Endothelial cell of umbilical vein (primary cell): ENCODE measurements around the gene FBLIM1. TPM values are rescaled to one million over a fixed set of nuclear protein-coding genes. Genes with fewer than 3 reads are reported as not detected.

Experiments
- BruUV-seq: library from RNA; stranded (reverse); fragments of 400-500 nt; replicated peaks from 2 replicates; lab custom pipeline; 2021; lab: Mats Ljungman, UMichigan
- CTCF ChIA-PET: fragments of 300-600, 350-600 bp; sonication (Branson Sonifier 250); formaldehyde crosslinking; loops from one replicate; lab custom pipeline; 2021; ENCODE audit warnings: antibody characterized with exemption, inconsistent platforms; lab: Charles Lee
- POLR2A ChIA-PET: fragments of 300-600, 350-600 bp; sonication (Branson Sonifier 250); formaldehyde crosslinking; loops from one replicate; lab custom pipeline; 2021; ENCODE audit warnings: antibody characterized with exemption, inconsistent platforms; lab: Charles Lee
- DNase-seq: peaks from one replicate; pipeline ENCODE4 v3.0.0-alpha.2; 2011; ENCODE audit warnings: low read depth, low spot score
- FAIRE-seq: peaks from 2 replicates; lab custom pipeline; 2011; peaks lifted over from hg19 to GRCh38; lab: Jason Lieb, UNC
- H2AFZ ChIP-seq: 2 replicates; pipeline ENCODE4 v1.6.0; 2012; ENCODE audit warnings: low read depth, low read length, control low read depth, inconsistent platforms
- H3K27ac ChIP-seq: 2 replicates; pipeline ENCODE4 v1.5.1; 2011; ENCODE audit warnings: low read depth, mild to moderate bottlenecking, control low read depth, low read length, moderate library complexity; ENCODE audit not compliant: insufficient read depth
- H3K27me3 ChIP-seq, 2 experiments: 2 replicates each; pipeline versions ENCODE4 v1.6.0 to v1.6.1; 2011; ENCODE audit warnings: low read length in 2 of 2, mixed read lengths in 1 of 2; ENCODE audit not compliant: control insufficient read depth in 2 of 2, insufficient read depth in 2 of 2
- H3K36me3 ChIP-seq, 2 experiments: 2 replicates in 1 of 2; 3 replicates in 1 of 2; pipeline ENCODE4 v1.5.1; 2011; ENCODE audit warnings: low read length in 2 of 2, mild to moderate bottlenecking in 1 of 2, moderate library complexity in 1 of 2; ENCODE audit not compliant: control insufficient read depth in 2 of 2, insufficient read depth in 2 of 2; ENCODE audit errors: extremely low read depth in 1 of 2
- H3K4me1 ChIP-seq: 3 replicates; pipeline ENCODE4 v1.5.1; 2011; ENCODE audit warnings: mild to moderate bottlenecking, low read length; ENCODE audit not compliant: control insufficient read depth, insufficient read depth; ENCODE audit errors: extremely low read depth
- H3K4me2 ChIP-seq: 2 replicates; pipeline ENCODE4 v1.6.1; 2011; ENCODE audit warnings: low read length, control low read depth, mixed read lengths; ENCODE audit not compliant: insufficient read depth
- H3K4me3 ChIP-seq, 3 experiments: fragments of 200-600 bp in 1 of 3; sonication (generic), shearing (Covaris generic) in 1 of 3; replicated peaks in 1 of 3; 2 replicates each; pipeline ENCODE4 v1.5.1; 2011 to 2016; ENCODE audit warnings: control low read depth in 3 of 3, low read length in 3 of 3, mild to moderate bottlenecking in 2 of 3, inconsistent platforms in 1 of 3, low read depth in 1 of 3, moderate library complexity in 1 of 3; ENCODE audit not compliant: insufficient read depth in 1 of 3
- H3K79me2 ChIP-seq: 2 replicates; pipeline ENCODE4 v1.6.0; 2012; ENCODE audit warnings: low read length, inconsistent platforms; ENCODE audit not compliant: control insufficient read depth, insufficient read depth
- H3K9ac ChIP-seq: replicated peaks from 2 replicates; pipeline ENCODE3; 2011; ENCODE audit warnings: low read length, control low read depth; ENCODE audit not compliant: insufficient read depth; ENCODE audit errors: extremely low read depth
- H3K9me1 ChIP-seq: replicated peaks from 3 replicates; pipeline ENCODE4 v1.6.0; 2011; ENCODE audit warnings: mild to moderate bottlenecking, low read length; ENCODE audit not compliant: control insufficient read depth, insufficient read depth; ENCODE audit errors: extremely low read depth
- H3K9me3 ChIP-seq: replicated peaks from 2 replicates; pipeline ENCODE4 v1.5.1; 2012; ENCODE audit warnings: low read length, inconsistent platforms; ENCODE audit not compliant: control insufficient read depth, insufficient read depth
- H4K20me1 ChIP-seq: replicated peaks from 2 replicates; pipeline ENCODE3; 2011; ENCODE audit warnings: mild to moderate bottlenecking, low read length; ENCODE audit not compliant: control insufficient read depth, insufficient read depth; ENCODE audit errors: extremely low read depth
- CTCF ChIP-seq, 2 donors: IDR thresholded peaks; 1 replicate in 1 of 2; 2 replicates in 1 of 2; pipeline ENCODE4 v1.5.1; 2011; ENCODE audit warnings: low read length in 2 of 2, mild to moderate bottlenecking in 2 of 2, moderate library complexity in 2 of 2, control low read depth in 1 of 2, inconsistent platforms in 1 of 2, low read depth in 1 of 2; ENCODE audit not compliant: insufficient read depth in 1 of 2; ENCODE audit errors: extremely low read depth in 1 of 2
- EZH2 ChIP-seq: IDR thresholded peaks from 2 replicates; pipeline ENCODE4 v1.6.1; 2012; ENCODE audit warnings: borderline replicate concordance, low read depth, mild to moderate bottlenecking, moderate library complexity, low read length, inconsistent platforms; ENCODE audit not compliant: severe bottlenecking
- POLR2A ChIP-seq: IDR thresholded peaks from 2 replicates; pipeline ENCODE4 v1.6.1; 2012; ENCODE audit warnings: low read depth, mild to moderate bottlenecking, control low read depth, low read length
- POLR2AphosphoS5 ChIP-seq: IDR thresholded peaks from 2 replicates; pipeline ENCODE4 v1.6.1; 2012; ENCODE audit warnings: low read depth, mild to moderate bottlenecking, control low read depth, low read length, moderate library complexity; ENCODE audit not compliant: insufficient read depth
- dilution Hi-C: fragments of 300-500 bp; cut with MboI; formaldehyde crosslinking; loops from one replicate; pipeline ENCODE4 v1.15.0; 2019; ENCODE audit warnings: low sequenced_read_pairs; ENCODE audit not compliant: extremely low pct_ligation_motif_present
- intact Hi-C: fragments of 100-400 bp; cut with micrococcal nuclease; formaldehyde crosslinking; loops from one replicate; pipeline ENCODE4 v1.10.0; 2022
- polyA plus RNA-seq, 4 experiments: library from polyadenylated mRNA; depleted of rRNA in 3 of 4; stranded (reverse) in 3 of 4; unstranded in 1 of 4; fragments of >200 nt; gene quantifications; 2 replicates each; pipeline versions ENCODE4 v1.2.1 to v1.2.3, GENCODE V29; 2011 to 2012; ENCODE audit warnings: missing spikeins in 1 of 4
- total RNA-seq: library from RNA; stranded (reverse); gene quantifications from 2 replicates; pipeline ENCODE4 v1.2.3, GENCODE V29; 2021

The FBLIM1 gene
- total and polyA plus RNA-seq, 2 donors (not counting 3 experiments of a cell fraction or from before 2014, with no cell fraction given) = 363 to 414 TPM

- no peaks in the 10 kb centered on the region for H3K4me1 ChIP-seq
- dilution Hi-C loops = no loop called here
- no peaks in the 10 kb centered on the region for H3K9me3 ChIP-seq
- no peak overlapping the region for H2AFZ ChIP-seq
- TF ChIP-seq EZH2 = no peak
- TF ChIP-seq POLR2A = no peak
- TF ChIP-seq CTCF (IDR thresholded peaks at IDR 0.05; ENCODE audit: extremely low read depth in 1 of 2, insufficient read depth in 1 of 2, low read depth in 1 of 2, low read length in 2 of 2) = peak; percentile 72 to 80
- no peak for TF ChIP-seq POLR2AphosphoS5
- intact Hi-C loops = loop anchor here (1.0 to 10.0 kb wide), 2 partner anchors 146 to 416 kb away; no protein-coding TSS in a partner anchor
- no peaks in the 10 kb centered on the region for H3K79me2 ChIP-seq
- H3K9ac ChIP-seq = no peak overlapping the region
- H4K20me1 ChIP-seq = no peaks in the 10 kb centered on the region
- FAIRE-seq (peak; percentile 79), DNase-seq (peak; percentile 49)
- no peaks in the 10 kb centered on the region for H3K9me1 ChIP-seq
- no peak overlapping the region for H3K27ac ChIP-seq
- H3K4me3 ChIP-seq = no peak overlapping the region
- ChIA-PET POLR2A (interaction anchor here (1.0 kb wide), 1 partner anchor 17 kb away, joined by 3 read pairs; no protein-coding TSS in a partner anchor), CTCF (interaction anchor here (0.6 to 4.2 kb wide), 13 partner anchors 9 to 171 kb away, joined by 3 to 31 read pairs (median 4); partner anchors contain the start of gene FBLIM1)
- H3K4me2 ChIP-seq = no peak overlapping the region
- H3K36me3 ChIP-seq = no peaks in the 10 kb centered on the region
- no peaks in the 10 kb centered on the region for H3K27me3 ChIP-seq
- BruUV-seq = no TSS peak
Observed at GRCh38 chr1:15740924-15741850, 17.4 kb upstream of the FBLIM1 start.
